Activated T-cell treated with anti-CD3 and anti-CD28 coated beads for 4 hours (primary cell): ENCODE results near the gene INTS11.
"Not testable (repeated sequence)": the region's sequence is repeated elsewhere in the genome, so short reads cannot be mapped to it uniquely, and the experiment has no call there.

ENCODE experiments used
- DNase-seq: peaks from one replicate; pipeline ENCODE4 v3.0.0-alpha.2; 2020

The INTS11 gene

GRCh38 chr1:1329304-1330210, 5.1 kb upstream of the INTS11 start:
- DNase-seq = no peak

GRCh38 chr1:1328254-1328653, 3.8 kb upstream of the INTS11 start:
- DNase-seq = no peak

GRCh38 chr1:1327291-1327690, 2.8 kb upstream of the INTS11 start:
- DNase-seq = no peak

- DNase-seq = no peak
Measured at GRCh38 chr1:1326075-1326605, 1.7 kb upstream of the INTS11 start.

- DNase-seq = no peak
Measured at GRCh38 chr1:1325288-1326074, 1.0 kb upstream of the INTS11 start.

GRCh38 chr1:1324084-1324523, 356 bp downstream of the INTS11 start:
- no peak for DNase-seq

- no peak for DNase-seq
Measured at GRCh38 chr1:1322952-1323351, 1.5 kb downstream of the INTS11 start.

GRCh38 chr1:1322418-1322817, 2.0 kb downstream of the INTS11 start:
- DNase-seq = no peak

- DNase-seq = no peak
Measured at GRCh38 chr1:1321477-1321876, 3.0 kb downstream of the INTS11 start.

GRCh38 chr1:1320666-1321448, 3.6 kb downstream of the INTS11 start:
- DNase-seq = no peak

- no peak for DNase-seq
Measured at GRCh38 chr1:1319646-1319941, 4.9 kb downstream of the INTS11 start.

- no peak for DNase-seq
Measured at GRCh38 chr1:1318777-1319645, 5.4 kb downstream of the INTS11 start.

- no peak for DNase-seq
Measured at GRCh38 chr1:1318131-1318652, 6.3 kb downstream of the INTS11 start.

GRCh38 chr1:1317420-1317819, 7.0 kb downstream of the INTS11 start:
- no peak for DNase-seq

- DNase-seq = not testable (repeated sequence)
Measured at GRCh38 chr1:1316199-1316598, 8.3 kb downstream of the INTS11 start.

- DNase-seq = no peak
Measured at GRCh38 chr1:1315435-1315954, 9.0 kb downstream of the INTS11 start.

GRCh38 chr1:1314678-1315335, 9.7 kb downstream of the INTS11 start:
- no peak for DNase-seq

- DNase-seq = no peak
Measured at GRCh38 chr1:1314237-1314586, 10.2 kb downstream of the INTS11 start.

GRCh38 chr1:1313500-1314236, 10.8 kb downstream of the INTS11 start:
- no peak for DNase-seq
